ENCODE results near the gene LRCH2.

Gene LRCH2

GRCh38 chrX:115093191-115093590 lies 140.7 kb downstream of the LRCH2 start:
- no peaks in the 10 kb centered on the region for H3K27me3 ChIP-seq (ENCODE audit: control insufficient read depth, insufficient read depth, low read length)
- H3K36me3 ChIP-seq (ENCODE audit: control insufficient read depth, insufficient read depth, low read length) = no peaks in the 10 kb centered on the region
- H3K9me3 ChIP-seq (ENCODE audit: control insufficient read depth, low read length) = no peaks in the 10 kb centered on the region
- no peaks in the 10 kb centered on the region for H3K4me1 ChIP-seq
- no peak overlapping the region for H3K9ac ChIP-seq
- H2AFZ ChIP-seq = no peak overlapping the region
- no peak overlapping the region for H3K4me3 ChIP-seq (ENCODE audit: low read depth, low read length)
- no peak overlapping the region for H3K27ac ChIP-seq
- no peak overlapping the region for H3K4me2 ChIP-seq (ENCODE audit: low read length)
- TF ChIP-seq CTCF (IDR thresholded peaks at IDR 0.05) = no peak
- H3K79me2 ChIP-seq = no peaks in the 10 kb centered on the region

GRCh38 chrX:115089419-115089818 lies 144.5 kb downstream of the LRCH2 start:
- Histone ChIP-seq H3K4me2 (ENCODE audit: low read length) (no peak overlapping the region), H3K9ac (no peak overlapping the region), H3K4me1 (no peaks in the 10 kb centered on the region), H3K27me3 (ENCODE audit: control insufficient read depth, insufficient read depth, low read length) (no peaks in the 10 kb centered on the region), H2AFZ (no peak overlapping the region), H3K27ac (no peak overlapping the region), H3K79me2 (no peaks in the 10 kb centered on the region), H3K4me3 (ENCODE audit: low read depth, low read length) (no peak overlapping the region), H3K36me3 (ENCODE audit: control insufficient read depth, insufficient read depth, low read length) (no peaks in the 10 kb centered on the region), H3K9me3 (ENCODE audit: control insufficient read depth, low read length) (no peaks in the 10 kb centered on the region)
- TF ChIP-seq CTCF (IDR thresholded peaks at IDR 0.05) = no peak

GRCh38 chrX:115068896-115069295 lies 165.0 kb downstream of the LRCH2 start:
- H3K27ac ChIP-seq = no peak overlapping the region

GRCh38 chrX:115067812-115068211 lies 166.1 kb downstream of the LRCH2 start:
- H3K4me3 ChIP-seq (ENCODE audit: low read depth, low read length) = no peak overlapping the region
- no peaks in the 10 kb centered on the region for H3K79me2 ChIP-seq
- H3K9ac ChIP-seq = no peak overlapping the region
- H3K27ac ChIP-seq = no peak overlapping the region
- H3K4me1 ChIP-seq = no peaks in the 10 kb centered on the region
- H3K4me2 ChIP-seq (ENCODE audit: low read length) = no peak overlapping the region
- TF ChIP-seq CTCF (IDR thresholded peaks at IDR 0.05) = no peak
- H3K27me3 ChIP-seq (ENCODE audit: control insufficient read depth, insufficient read depth, low read length) = no peaks in the 10 kb centered on the region
- H2AFZ ChIP-seq = no peak overlapping the region
- no peaks in the 10 kb centered on the region for H3K9me3 ChIP-seq (ENCODE audit: control insufficient read depth, low read length)
- no peaks in the 10 kb centered on the region for H3K36me3 ChIP-seq (ENCODE audit: control insufficient read depth, insufficient read depth, low read length)

More at GRCh38 chrX:115068896-115069295, 165.0 kb downstream of the LRCH2 start:
- Histone ChIP-seq H3K4me1 (no peaks in the 10 kb centered on the region), H3K4me3 (ENCODE audit: low read depth, low read length) (no peak overlapping the region), H3K9ac (no peak overlapping the region), H2AFZ (no peak overlapping the region), H3K36me3 (ENCODE audit: control insufficient read depth, insufficient read depth, low read length) (no peaks in the 10 kb centered on the region), H3K4me2 (ENCODE audit: low read length) (no peak overlapping the region), H3K27me3 (ENCODE audit: control insufficient read depth, insufficient read depth, low read length) (no peaks in the 10 kb centered on the region), H3K79me2 (no peaks in the 10 kb centered on the region), H3K9me3 (ENCODE audit: control insufficient read depth, low read length) (no peaks in the 10 kb centered on the region)
- no peak for TF ChIP-seq CTCF (IDR thresholded peaks at IDR 0.05)

GRCh38 chrX:115065304-115065703 lies 168.6 kb downstream of the LRCH2 start:
- Histone ChIP-seq H3K79me2 (no peaks in the 10 kb centered on the region), H2AFZ (no peak overlapping the region), H3K4me2 (ENCODE audit: low read length) (no peak overlapping the region), H3K36me3 (ENCODE audit: control insufficient read depth, insufficient read depth, low read length) (no peaks in the 10 kb centered on the region), H3K27ac (no peak overlapping the region), H3K9ac (no peak overlapping the region), H3K9me3 (ENCODE audit: control insufficient read depth, low read length) (no peaks in the 10 kb centered on the region), H3K4me3 (ENCODE audit: low read depth, low read length) (no peak overlapping the region), H3K27me3 (ENCODE audit: control insufficient read depth, insufficient read depth, low read length) (no peaks in the 10 kb centered on the region), H3K4me1 (no peaks in the 10 kb centered on the region)
- TF ChIP-seq CTCF (IDR thresholded peaks at IDR 0.05) = no peak
